ENCODE data around the gene AP2A2. TPM values are rescaled to one million over a fixed set of nuclear protein-coding genes. Genes with fewer than 3 reads are reported as not detected.

The AP2A2 gene
- total RNA-seq, 4 donors from 2014 or later: 79.2 to 115 (median 110) TPM

DNA sequence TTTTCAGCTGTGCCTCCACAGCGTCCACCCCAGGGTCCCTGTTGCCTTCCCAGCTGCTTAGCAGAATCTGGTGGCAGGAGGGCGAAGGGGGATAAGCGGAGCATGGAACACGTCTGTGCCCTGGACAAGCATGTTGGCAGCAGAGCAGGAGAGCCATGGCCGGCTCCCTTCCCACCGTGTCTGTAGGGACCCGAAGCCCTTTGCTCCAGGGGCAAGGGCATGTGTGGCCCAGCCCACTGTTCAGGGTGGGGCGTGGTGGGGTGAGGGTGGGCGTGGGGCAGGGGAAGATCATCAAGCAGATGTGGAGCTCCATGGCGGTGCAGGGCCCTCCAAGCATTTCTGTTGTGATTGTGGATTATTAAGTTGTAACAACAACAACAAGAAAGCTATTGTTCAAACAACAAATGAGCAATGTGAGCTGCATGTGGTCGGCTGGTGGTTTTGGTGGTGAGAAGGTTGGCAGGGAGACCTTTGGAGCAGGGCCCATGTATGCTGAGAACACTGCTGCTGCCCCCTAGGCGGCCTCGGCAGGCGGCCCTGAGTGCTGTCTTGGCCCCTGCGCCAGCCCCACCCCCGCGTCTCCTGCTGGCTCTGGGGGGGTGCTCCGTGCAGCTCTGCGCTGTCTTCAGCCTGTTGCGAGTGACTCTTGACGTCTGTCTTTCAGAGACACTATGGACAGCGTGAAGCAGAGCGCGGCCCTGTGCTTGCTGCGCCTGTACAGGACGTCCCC is 50.9 kb downstream of the AP2A2 start:
- TF ChIP-seq, protein P1, sequence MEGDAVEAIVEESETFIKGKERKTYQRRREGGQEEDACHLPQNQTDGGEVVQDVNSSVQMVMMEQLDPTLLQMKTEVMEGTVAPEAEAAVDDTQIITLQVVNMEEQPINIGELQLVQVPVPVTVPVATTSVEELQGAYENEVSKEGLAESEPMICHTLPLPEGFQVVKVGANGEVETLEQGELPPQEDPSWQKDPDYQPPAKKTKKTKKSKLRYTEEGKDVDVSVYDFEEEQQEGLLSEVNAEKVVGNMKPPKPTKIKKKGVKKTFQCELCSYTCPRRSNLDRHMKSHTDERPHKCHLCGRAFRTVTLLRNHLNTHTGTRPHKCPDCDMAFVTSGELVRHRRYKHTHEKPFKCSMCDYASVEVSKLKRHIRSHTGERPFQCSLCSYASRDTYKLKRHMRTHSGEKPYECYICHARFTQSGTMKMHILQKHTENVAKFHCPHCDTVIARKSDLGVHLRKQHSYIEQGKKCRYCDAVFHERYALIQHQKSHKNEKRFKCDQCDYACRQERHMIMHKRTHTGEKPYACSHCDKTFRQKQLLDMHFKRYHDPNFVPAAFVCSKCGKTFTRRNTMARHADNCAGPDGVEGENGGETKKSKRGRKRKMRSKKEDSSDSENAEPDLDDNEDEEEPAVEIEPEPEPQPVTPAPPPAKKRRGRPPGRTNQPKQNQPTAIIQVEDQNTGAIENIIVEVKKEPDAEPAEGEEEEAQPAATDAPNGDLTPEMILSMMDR (IDR thresholded peaks at IDR 0.05; ENCODE audit: low read depth): no peak

DNA sequence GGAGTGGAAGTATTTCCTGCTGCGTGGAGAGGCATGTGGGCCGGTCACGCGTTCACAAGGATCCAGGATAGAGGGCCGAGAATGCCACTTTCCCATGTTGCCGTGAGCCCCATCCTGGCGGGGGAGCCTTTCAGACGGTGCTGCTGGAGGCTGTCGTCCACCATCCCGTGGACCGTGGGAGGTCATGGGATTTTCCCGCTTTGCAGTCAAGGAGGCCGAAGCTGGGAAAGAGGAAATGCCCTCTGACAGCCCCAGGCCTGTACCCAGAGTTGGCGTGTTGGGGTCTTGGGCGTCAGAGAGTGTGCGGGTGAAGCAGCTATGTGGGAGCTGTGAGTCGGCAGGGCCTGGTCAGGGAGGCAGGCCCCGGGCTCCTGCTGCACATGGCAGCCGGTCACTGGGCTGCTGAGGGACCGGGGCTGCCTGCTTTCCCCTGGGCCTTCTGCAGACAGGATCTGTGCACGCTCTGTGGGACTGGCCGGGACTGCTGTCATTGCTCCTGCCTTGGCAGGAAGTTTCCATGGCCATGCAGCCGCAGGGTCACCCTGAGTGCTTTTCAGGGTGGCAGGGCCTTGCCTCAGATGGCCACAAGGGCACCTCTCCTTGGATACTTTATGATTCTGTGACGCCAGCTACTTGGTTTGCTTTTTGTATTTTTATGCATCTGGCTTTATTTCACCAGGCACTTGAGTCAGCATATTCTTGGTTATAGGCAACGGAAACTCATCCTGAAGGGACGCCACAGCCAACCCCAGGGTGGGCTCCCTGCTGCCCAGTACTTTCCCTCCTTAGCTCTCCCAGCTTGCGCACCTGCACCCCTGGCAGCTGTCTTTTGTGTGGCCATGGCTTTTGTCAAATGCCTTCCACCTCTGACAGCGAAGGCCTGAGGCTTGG is 52.4 kb downstream of the AP2A2 start:
- TF ChIP-seq, protein P1 (IDR thresholded peaks at IDR 0.05; ENCODE audit: low read depth): no peak

DNA sequence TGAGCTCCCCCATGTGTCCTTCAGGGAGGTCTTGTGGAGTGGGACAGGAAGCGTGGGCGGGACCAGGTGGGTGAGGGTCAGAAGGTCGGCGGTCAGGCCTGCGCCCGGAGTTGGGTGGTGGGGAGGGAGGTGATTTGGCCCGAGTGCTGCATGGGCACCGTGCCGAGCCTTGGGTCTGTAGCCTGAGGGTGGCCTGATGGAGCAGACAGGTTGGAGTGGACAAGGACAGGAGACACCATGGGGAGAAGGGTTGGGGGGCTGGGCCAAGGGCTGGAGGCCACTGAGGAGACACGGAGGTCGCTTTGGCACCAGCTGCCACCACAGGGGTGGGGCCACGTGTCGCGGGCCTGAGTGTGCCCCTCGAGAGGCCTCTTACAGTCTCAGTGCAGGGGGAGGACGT is 53.1 kb downstream of the AP2A2 start:
- TF ChIP-seq, protein P1 (IDR thresholded peaks at IDR 0.05; ENCODE audit: low read depth): no peak

DNA sequence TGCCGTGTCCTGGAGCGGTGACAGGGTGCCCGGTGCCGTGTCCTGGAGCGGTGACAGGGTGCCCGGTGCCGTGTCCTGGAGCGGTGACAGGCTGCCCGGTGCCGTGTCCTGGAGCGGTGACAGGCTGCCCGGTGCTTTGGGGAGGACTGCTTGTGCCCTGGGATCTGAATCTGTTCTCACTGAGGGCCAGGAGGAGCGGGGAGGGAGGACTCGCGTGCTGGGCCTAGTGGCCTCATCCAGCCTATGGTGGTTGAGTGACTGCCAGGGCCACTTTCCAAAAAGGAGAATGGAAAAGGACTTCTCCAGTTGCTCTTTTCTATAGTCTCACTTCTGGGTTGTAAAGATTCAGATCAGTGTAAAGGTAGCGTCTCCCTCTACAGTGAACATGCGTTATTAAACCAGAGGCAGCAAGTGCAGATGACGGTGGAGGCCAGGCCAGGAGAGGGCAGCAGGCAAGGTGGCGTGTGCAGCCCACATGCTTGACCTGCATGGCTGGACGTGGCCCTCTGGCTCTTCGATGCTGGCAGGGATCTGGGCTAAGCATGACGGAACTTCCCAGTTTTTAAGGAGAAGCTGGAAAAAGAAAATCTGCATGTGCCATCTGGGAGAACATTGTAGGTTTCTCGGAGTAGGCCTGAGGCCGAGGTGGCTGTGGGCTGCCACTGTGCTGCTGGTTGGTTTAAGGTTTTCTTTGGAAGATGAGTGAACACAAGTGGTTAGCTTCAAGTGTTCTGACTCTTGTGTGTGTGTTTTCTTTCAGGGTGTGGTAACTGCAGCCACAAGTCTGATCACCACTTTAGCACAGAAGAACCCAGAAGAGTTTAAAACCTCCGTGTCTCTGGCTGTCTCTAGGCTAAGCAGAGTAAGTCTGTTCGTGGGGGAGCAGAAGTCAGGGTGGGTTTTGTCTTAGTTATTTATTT is 55.0 kb downstream of the AP2A2 start:
- TF ChIP-seq, protein P1 (IDR thresholded peaks at IDR 0.05; ENCODE audit: low read depth): no peak

DNA sequence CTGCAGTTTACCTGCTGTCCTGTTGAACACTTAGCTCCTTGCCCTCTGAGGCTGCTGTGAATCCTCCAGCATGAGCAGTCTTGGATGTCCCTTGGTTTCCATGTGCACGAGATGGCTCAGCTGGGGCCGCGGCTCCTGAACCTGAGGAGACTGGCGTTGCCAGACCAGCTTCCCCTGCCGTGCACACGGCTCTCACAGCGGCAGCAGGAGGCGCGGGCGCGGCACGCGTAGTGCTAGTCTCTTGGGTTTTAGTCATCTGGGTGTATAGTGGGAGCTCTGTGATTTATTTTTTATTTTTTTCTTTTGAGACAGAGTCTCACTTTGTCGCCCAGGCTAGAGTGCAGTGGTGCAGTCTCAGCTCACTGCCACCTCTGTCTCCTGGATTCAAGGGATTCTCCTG is 56.1 kb downstream of the AP2A2 start:
- TF ChIP-seq, protein P1 (IDR thresholded peaks at IDR 0.05; ENCODE audit: low read depth): no peak

DNA sequence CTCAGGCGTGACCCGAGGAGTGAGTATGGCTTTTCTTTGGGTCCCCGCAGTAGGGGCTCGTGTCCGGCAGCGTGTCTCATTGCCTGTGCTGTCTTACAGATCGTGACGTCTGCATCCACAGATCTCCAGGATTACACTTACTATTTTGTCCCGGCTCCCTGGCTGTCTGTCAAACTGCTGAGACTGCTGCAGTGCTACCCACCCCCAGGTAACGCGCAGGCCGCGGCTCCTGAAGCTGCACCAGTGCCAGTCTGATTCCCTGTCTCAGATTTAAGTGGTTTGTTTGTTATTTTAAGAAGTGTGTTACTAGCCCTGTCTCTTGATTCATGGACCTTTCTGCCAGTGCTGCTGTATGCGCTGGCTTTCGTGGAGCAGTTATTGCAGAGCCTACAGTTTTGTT is 58.9 kb downstream of the AP2A2 start:
- TF ChIP-seq, protein P1 (IDR thresholded peaks at IDR 0.05; ENCODE audit: low read depth): no peak
